ENCODE results near the gene MXRA5.
"Not testable (repeated sequence)": the region's sequence is repeated elsewhere in the genome, so short reads cannot be mapped to it uniquely, and the experiment has no call there.

The MXRA5 gene

DNA sequence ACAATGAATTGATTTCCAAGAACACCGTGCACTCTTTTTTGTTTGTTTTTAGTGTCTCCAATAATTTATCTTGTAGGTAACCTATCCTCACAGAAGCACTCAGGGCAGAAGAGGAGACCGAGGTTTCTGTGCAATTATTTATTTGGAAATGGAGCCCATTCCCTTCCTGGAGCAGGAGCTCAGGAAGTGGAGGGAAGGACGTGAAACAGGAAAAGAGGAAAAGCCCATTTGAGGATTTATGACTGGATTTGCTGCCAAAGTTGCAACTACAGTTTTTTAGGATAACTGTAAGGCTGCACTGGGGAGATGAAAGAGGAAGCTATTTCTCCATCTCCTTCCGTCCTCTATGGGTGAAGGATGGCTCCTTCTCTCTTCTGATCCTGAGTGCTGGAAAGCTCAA, 31.7 kb upstream of the MXRA5 start:
- DNase-seq (ENCODE audit: low read depth in 1 of 2, low spot score in 1 of 2), result no peak
- no peaks in the 10 kb centered on the region for H3K27me3 ChIP-seq (ENCODE audit: insufficient read depth, poor library complexity, severe bottlenecking)
- TF ChIP-seq GABPA (IDR thresholded peaks at IDR 0.05; ENCODE audit: low read depth), result no peak
- no peak for TF ChIP-seq SPI1 (IDR thresholded peaks at IDR 0.05; ENCODE audit: borderline replicate concordance, low read depth)
- TF ChIP-seq CTCF (IDR thresholded peaks at IDR 0.05; ENCODE audit: insufficient read depth, low read length), result no peak
- TF ChIP-seq REST (IDR thresholded peaks at IDR 0.05; ENCODE audit: insufficient replicate concordance, low read depth), result no peak
- no peak overlapping the region for H3K4me3 ChIP-seq (replicated peaks; ENCODE audit: insufficient read depth, low read length)
- H3K27ac ChIP-seq (replicated peaks), result no peak overlapping the region

GRCh38 chrX:3377560-3377959, 31.1 kb upstream of the MXRA5 start:
- Histone ChIP-seq H3K27ac (replicated peaks) (no peak overlapping the region), H3K4me3 (replicated peaks; ENCODE audit: insufficient read depth, low read length) (no peak overlapping the region), H3K27me3 (ENCODE audit: insufficient read depth, poor library complexity, severe bottlenecking) (no peaks in the 10 kb centered on the region)
- no peak for TF ChIP-seq GABPA (IDR thresholded peaks at IDR 0.05; ENCODE audit: low read depth)
- TF ChIP-seq REST (IDR thresholded peaks at IDR 0.05; ENCODE audit: insufficient replicate concordance, low read depth), result no peak
- no peak for TF ChIP-seq CTCF (IDR thresholded peaks at IDR 0.05; ENCODE audit: insufficient read depth, low read length)
- no peak for TF ChIP-seq SPI1 (IDR thresholded peaks at IDR 0.05; ENCODE audit: borderline replicate concordance, low read depth)
- no peak for TF ChIP-seq POLR2AphosphoS5 (IDR thresholded peaks at IDR 0.05; ENCODE audit: low read depth)
- DNase-seq (ENCODE audit: low read depth in 1 of 2, low spot score in 1 of 2), result no peak

DNA sequence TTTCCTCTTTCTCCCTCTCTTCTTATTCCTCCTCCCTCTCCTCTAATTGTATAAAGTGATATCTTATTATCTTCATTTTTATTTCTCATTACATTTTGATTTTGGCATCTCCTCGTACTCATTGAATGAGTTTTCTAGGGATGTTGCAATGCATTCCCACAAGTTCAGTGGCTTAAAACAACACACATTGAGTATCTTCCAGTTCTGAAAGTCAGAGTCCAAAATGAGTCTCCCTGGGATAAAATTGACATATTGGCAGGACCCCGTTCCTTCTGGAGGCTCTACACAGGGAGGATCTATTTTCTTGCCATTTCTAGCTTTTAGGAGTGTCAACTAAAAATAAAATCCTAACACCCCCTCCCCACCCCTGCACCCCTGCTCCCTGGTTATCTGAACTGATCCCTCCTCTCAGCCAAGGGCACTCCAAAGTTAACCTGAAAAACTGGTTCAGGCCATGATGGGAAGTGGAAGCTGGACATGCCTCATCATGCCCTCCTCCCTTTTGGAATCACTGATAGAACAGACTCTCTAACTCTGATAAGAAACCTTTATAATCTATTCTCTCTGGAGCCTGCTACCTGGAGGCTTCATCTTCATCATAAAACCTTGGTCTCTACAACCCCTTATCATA, 29.5 kb upstream of the MXRA5 start:
- H3K27me3 ChIP-seq (ENCODE audit: insufficient read depth, poor library complexity, severe bottlenecking); DNase-seq (ENCODE audit: low read depth in 1 of 2, low spot score in 1 of 2); H3K27ac ChIP-seq (replicated peaks); H3K4me3 ChIP-seq (replicated peaks; ENCODE audit: insufficient read depth, low read length): not testable (repeated sequence)

- H3K27ac ChIP-seq (replicated peaks), result no peak overlapping the region
- no peak overlapping the region for H3K4me3 ChIP-seq (replicated peaks; ENCODE audit: insufficient read depth, low read length)
- DNase-seq (ENCODE audit: low read depth in 1 of 2, low spot score in 1 of 2), result no peak
- H3K27me3 ChIP-seq (ENCODE audit: insufficient read depth, poor library complexity, severe bottlenecking), result no peaks in the 10 kb centered on the region
- TF ChIP-seq GABPA (IDR thresholded peaks at IDR 0.05; ENCODE audit: low read depth) (no peak), POLR2AphosphoS5 (IDR thresholded peaks at IDR 0.05; ENCODE audit: low read depth) (no peak), CTCF (IDR thresholded peaks at IDR 0.05; ENCODE audit: insufficient read depth, low read length) (no peak), REST (IDR thresholded peaks at IDR 0.05; ENCODE audit: insufficient replicate concordance, low read depth) (no peak)
Measured at GRCh38 chrX:3374108-3374800, 27.8 kb upstream of the MXRA5 start.

Data from HL-60 (cell line).